ENCODE results near the gene MTHFSD. TPM values are rescaled to one million over a fixed set of nuclear protein-coding genes. Genes with fewer than 3 reads are reported as not detected.

The MTHFSD gene
- total RNA-seq, 2 donors from 2014 or later: 7.8 to 8.3 TPM

DNA sequence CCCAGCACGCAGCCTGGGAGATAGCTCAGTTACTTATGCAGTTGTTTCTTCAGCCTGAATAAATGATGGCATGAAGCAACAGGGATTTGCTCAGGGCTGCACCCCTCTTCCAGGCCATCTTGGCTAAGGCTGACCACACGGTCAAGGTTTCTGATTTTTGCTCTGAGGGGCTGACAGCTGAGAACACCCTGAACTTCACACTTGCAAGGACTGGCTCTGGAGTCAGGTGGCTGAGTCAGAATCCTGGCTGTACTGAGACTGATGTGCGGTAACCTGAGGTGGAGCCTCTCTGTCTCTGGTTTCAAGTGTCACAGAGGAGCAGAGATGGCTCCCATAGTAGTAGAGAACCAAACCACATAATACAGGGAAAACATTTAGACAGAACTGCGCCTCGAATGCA lies 4.8 kb downstream of the MTHFSD start:
- Histone ChIP-seq H3K4me1 (peaks cover 0 to 8% of the 10 kb centered on the region in 2 donors), H3K27me3 (no peaks in the 10 kb centered on the region), H3K4me3 (no peak overlapping the region), H3K27ac (no peak overlapping the region), H3K36me3 (peaks cover 15% of the 10 kb centered on the region), H3K9me3 (no peaks in the 10 kb centered on the region)
- TF ChIP-seq, protein P1, sequence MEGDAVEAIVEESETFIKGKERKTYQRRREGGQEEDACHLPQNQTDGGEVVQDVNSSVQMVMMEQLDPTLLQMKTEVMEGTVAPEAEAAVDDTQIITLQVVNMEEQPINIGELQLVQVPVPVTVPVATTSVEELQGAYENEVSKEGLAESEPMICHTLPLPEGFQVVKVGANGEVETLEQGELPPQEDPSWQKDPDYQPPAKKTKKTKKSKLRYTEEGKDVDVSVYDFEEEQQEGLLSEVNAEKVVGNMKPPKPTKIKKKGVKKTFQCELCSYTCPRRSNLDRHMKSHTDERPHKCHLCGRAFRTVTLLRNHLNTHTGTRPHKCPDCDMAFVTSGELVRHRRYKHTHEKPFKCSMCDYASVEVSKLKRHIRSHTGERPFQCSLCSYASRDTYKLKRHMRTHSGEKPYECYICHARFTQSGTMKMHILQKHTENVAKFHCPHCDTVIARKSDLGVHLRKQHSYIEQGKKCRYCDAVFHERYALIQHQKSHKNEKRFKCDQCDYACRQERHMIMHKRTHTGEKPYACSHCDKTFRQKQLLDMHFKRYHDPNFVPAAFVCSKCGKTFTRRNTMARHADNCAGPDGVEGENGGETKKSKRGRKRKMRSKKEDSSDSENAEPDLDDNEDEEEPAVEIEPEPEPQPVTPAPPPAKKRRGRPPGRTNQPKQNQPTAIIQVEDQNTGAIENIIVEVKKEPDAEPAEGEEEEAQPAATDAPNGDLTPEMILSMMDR (IDR thresholded peaks at IDR 0.05): no peak
- DNase-seq (ENCODE audit: low spot score): no peak

DNA sequence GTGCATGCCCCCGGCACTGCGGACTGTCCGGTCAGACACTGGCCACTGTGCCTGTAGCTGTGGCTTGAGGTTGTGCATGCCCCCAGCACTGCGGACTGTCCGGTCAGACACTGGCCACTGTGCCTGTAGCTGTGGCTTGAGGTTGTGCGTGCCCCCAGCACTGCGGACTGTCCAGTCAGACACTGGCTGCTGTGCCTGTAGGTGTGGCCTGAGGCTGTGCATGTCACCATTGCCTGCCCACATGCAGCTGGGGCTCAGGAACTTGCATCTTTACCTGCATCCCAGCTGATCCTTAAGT lies 5.2 kb downstream of the MTHFSD start:
- DNase-seq (ENCODE audit: low spot score): no peak
- Histone ChIP-seq H3K4me3 (no peak overlapping the region), H3K27me3 (no peaks in the 10 kb centered on the region), H3K4me1 (peaks cover 0 to 8% of the 10 kb centered on the region in 2 donors), H3K36me3 (peaks cover 17% of the 10 kb centered on the region), H3K27ac (no peak overlapping the region), H3K9me3 (no peaks in the 10 kb centered on the region)
- TF ChIP-seq, protein P1 (IDR thresholded peaks at IDR 0.05): no peak

DNA sequence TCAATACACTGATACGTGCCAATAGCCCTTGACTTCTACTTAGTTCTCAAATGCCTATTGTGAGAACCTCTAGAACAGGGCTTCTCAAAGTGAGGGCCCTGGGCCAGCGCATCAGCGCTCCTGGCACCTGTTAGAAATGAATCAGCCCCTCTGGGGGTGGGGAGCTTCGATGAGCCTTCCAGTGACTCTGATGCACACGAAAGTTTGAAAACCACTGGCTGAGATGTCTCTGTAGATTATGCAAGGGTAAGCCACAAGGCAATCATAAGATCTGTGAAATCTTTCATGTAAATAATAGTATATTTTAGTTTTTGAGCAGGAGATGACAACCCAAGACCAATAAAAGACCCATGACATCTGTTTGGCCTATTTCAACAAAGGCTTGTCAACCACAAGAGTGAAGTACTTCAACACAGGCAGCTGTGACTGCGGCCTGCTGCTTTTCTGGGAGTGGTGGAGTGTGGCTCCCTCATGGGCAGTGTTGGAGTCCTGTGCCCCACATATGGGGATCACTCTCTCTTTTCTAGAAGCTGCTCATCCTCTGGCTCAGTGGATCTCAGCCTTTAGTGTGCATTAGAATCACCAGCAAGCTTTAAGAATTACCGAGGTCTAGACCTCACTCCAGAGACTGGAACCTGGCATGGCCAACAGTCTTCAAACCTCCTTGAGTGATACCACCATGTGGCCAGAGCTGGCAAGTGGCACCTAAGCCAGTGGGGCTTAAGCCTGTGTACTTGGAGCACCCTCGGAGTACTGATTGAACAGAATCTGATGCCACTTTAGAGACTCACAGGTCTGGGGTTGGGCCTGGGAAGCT lies 5.8 kb downstream of the MTHFSD start:
- Histone ChIP-seq H3K9me3 (no peaks in the 10 kb centered on the region), H3K27ac (no peak overlapping the region), H3K4me1 (peaks cover 0 to 5% of the 10 kb centered on the region in 2 donors), H3K27me3 (no peaks in the 10 kb centered on the region), H3K4me3 (no peak overlapping the region), H3K36me3 (peaks cover 17% of the 10 kb centered on the region)
- TF ChIP-seq, protein P1 (IDR thresholded peaks at IDR 0.05): no peak
- no peak for DNase-seq (ENCODE audit: low spot score)

DNA sequence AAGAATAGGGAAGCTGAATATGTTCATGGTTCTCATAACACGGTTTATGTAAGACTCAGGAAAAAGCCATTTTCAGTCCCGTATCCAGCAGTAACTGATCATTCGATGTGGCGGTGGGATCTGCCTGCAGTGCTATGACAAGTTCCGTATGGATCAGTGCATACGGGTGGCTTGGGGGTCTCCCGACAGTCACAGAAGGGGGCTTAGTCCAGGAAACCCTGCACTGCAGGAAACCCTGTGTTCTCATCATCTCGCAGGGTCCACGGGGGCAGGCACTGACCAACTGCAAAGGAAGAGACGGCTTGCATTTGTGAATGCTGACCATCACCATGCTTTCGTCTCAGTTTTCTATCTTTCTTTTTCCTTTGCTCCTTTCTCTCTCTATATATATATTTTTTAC lies 7.7 kb downstream of the MTHFSD start:
- TF ChIP-seq, protein P1 (IDR thresholded peaks at IDR 0.05): no peak
- no peaks in the 10 kb centered on the region for H3K27me3 ChIP-seq
- H3K4me3 ChIP-seq: no peak overlapping the region
- peaks cover 18% of the 10 kb centered on the region for H3K36me3 ChIP-seq
- no peaks in the 10 kb centered on the region for H3K9me3 ChIP-seq
- H3K27ac ChIP-seq: no peak overlapping the region
- no peaks in the 10 kb centered on the region for H3K4me1 ChIP-seq
- no peak for DNase-seq (ENCODE audit: low spot score)

DNA sequence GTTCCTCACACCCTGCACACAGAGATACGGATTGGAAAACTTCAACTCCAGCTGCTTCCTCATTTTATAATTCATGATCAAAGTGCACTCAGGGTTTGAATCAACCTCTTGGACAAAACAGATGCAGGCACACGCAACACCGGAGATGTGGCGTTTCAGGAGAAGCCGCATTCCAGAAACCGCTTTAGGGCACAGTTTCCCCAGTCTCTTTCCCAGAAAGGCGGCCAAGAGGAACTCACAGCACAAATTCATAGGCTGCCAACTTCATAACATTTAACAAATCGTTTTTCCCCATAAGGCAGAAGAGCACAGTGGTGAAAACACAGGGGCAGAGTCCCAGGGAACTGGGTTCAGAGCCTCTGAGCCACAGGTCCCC lies 8.4 kb downstream of the MTHFSD start:
- TF ChIP-seq, protein P1 (IDR thresholded peaks at IDR 0.05): no peak
- H3K4me3 ChIP-seq: no peak overlapping the region
- no peaks in the 10 kb centered on the region for H3K4me1 ChIP-seq
- H3K36me3 ChIP-seq: peaks cover 25% of the 10 kb centered on the region
- no peaks in the 10 kb centered on the region for H3K27me3 ChIP-seq
- DNase-seq (ENCODE audit: low spot score): no peak
- H3K9me3 ChIP-seq: no peaks in the 10 kb centered on the region
- H3K27ac ChIP-seq: no peak overlapping the region
